ENCODE data around the gene RNU6-9. TPM values are rescaled to one million over a fixed set of nuclear protein-coding genes. Genes with fewer than 3 reads are reported as not detected.

The RNU6-9 gene
- total RNA-seq, 4 donors from 2014 or later, result not detected

DNA sequence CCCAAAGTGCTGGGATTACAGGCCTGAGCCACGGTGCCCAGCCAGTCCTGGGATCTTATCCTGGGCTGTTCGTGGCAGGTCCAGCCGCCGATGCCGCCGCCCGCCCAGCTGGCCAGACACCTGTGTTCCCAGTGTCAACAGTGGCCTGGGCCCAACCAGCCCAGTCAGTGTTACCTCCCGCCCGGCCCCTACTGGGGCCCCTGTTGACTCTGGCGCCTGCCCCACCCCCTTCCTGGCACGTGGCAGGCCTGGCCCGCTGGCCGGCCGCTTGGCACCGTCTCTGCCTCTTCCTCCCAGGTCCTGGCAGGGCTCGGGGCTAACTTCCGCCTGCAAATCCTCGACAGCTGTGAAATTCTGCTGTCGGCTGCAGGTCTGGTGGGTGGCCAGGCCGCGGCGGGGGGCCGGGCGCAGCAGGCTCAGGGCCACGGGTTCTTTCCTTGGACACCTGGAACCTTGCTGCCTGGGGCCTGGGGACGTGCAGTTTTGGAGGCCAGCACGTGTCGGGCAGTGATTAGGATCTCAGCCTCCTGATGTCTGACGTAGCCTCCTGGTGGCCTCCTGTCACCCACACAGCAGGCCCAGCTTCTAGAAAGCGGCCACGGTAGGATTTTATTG, 41.7 kb downstream of the RNU6-9 start:
- Histone ChIP-seq H3K4me3 (no peak overlapping the region), H3K27ac (peak overlapping the region; percentile 5), H3K36me3 (no peaks in the 10 kb centered on the region), H3K9me3 (no peaks in the 10 kb centered on the region), H3K27me3 (no peaks in the 10 kb centered on the region), H3K4me1 (peaks cover 35% of the 10 kb centered on the region)
- 26% methylated on average over 14 of the region's 31 CpGs for WGBS
- TF ChIP-seq EP300 (IDR thresholded peaks at IDR 0.05) (no peak), POLR2AphosphoS5 (IDR thresholded peaks at IDR 0.05) (peak in 2 of 3 donors; percentile 38 to 44)
- peak; percentile 88 to 91 for DNase-seq (ENCODE audit: low spot score in 2 of 2)

DNA sequence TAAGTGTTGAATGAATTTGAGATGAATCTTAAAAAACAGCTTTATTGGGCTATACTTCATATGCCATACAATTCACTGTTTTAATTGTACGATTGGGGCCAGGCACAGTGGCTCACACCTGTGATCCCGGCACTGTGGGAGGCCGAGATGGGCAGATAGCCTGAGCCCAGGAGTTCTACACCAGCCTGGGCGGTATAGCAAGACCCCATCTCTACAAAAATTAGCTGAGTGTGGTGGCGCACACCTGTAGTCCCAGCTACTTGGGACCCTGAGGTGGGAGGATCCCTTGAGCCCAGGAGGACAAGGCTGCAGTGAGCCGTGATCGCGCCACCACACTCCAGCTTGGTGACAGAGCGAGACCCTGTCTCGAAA, 42.9 kb downstream of the RNU6-9 start:
- Histone ChIP-seq H3K9me3 (no peaks in the 10 kb centered on the region), H3K4me1 (peaks cover 47% of the 10 kb centered on the region), H3K36me3 (no peaks in the 10 kb centered on the region), H3K4me3 (no peak overlapping the region), H3K27ac (no peak overlapping the region), H3K27me3 (no peaks in the 10 kb centered on the region)
- 95% methylated on average over 10 of the region's 10 CpGs for WGBS
- TF ChIP-seq, protein P1, sequence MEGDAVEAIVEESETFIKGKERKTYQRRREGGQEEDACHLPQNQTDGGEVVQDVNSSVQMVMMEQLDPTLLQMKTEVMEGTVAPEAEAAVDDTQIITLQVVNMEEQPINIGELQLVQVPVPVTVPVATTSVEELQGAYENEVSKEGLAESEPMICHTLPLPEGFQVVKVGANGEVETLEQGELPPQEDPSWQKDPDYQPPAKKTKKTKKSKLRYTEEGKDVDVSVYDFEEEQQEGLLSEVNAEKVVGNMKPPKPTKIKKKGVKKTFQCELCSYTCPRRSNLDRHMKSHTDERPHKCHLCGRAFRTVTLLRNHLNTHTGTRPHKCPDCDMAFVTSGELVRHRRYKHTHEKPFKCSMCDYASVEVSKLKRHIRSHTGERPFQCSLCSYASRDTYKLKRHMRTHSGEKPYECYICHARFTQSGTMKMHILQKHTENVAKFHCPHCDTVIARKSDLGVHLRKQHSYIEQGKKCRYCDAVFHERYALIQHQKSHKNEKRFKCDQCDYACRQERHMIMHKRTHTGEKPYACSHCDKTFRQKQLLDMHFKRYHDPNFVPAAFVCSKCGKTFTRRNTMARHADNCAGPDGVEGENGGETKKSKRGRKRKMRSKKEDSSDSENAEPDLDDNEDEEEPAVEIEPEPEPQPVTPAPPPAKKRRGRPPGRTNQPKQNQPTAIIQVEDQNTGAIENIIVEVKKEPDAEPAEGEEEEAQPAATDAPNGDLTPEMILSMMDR (IDR thresholded peaks at IDR 0.05), result no peak
- TF ChIP-seq EP300 (IDR thresholded peaks at IDR 0.05) (no peak), POLR2A (IDR thresholded peaks at IDR 0.05) (no peak), POLR2AphosphoS5 (IDR thresholded peaks at IDR 0.05) (no peak)
- DNase-seq (ENCODE audit: low spot score in 2 of 2), result no peak

DNA sequence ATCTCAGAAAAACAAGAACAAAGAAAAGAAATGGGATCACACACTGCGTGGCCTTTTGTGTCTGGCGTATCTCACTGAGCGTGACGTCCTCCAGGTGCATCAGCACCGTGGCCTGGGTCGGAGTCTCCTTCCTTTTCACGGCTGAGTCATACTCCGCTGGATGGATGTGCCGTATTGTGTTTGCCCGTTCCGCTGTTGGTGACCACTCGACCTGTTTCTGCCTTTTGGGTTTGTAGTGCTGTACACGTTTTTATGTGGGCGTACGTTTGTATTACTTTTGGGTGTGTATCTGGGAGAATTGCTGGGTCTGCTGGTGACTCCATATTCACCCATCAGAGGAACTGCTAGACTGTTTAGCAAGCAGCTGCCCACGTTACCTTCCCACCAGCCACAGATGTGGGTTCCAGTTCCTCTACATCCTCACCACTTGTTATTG, 44.0 kb downstream of the RNU6-9 start:
- Histone ChIP-seq H3K9me3 (no peaks in the 10 kb centered on the region), H3K4me3 (no peak overlapping the region), H3K27me3 (no peaks in the 10 kb centered on the region), H3K27ac (no peak overlapping the region), H3K4me1 (peaks cover 57% of the 10 kb centered on the region), H3K36me3 (no peaks in the 10 kb centered on the region)
- 91% methylated on average over 16 of the region's 16 CpGs for WGBS
- TF ChIP-seq POLR2AphosphoS5 (IDR thresholded peaks at IDR 0.05), result no peak
- TF ChIP-seq, protein P1 (IDR thresholded peaks at IDR 0.05), result no peak
- no peak for TF ChIP-seq EP300 (IDR thresholded peaks at IDR 0.05)
- TF ChIP-seq POLR2A (IDR thresholded peaks at IDR 0.05), result no peak
- DNase-seq (ENCODE audit: low spot score in 2 of 2), result no peak

DNA sequence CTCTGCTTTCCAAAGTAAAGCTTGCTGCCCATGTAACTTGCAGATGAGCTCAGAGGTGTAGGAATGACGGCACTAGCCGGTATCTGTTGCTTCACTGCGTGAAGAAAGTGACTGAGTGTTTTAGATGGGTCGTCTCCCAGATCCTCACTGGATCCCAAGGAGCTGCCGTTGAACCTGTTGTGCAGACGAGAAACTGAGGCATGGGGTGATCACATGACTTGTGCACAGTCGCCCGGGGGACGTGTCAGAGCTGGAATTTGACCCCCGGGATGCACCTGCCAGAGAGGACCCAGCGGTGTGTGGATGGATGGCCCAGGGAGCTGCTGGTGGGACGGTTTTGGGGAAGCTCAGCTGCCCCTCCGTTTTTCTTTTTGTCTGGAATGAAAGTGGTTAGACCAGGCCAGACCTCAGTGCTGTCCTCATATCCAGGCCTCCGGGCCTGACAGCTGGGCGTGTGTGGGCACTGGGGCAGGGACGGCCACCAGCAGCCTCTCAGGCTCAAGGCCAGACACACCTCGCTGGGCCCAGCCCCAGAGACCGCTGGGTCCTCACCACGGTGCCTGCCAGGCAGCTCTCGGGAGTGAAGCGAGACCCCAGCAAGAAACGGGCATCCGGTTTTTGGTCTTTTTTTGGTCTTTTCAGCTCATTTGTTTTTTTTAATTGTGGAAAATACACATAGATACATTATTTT, 45.1 kb downstream of the RNU6-9 start:
- WGBS, result 88% methylated on average over 21 of the region's 23 CpGs
- Histone ChIP-seq H3K4me3 (no peak overlapping the region), H3K36me3 (no peaks in the 10 kb centered on the region), H3K9me3 (no peaks in the 10 kb centered on the region), H3K4me1 (peaks cover 54% of the 10 kb centered on the region), H3K27ac (no peak overlapping the region), H3K27me3 (no peaks in the 10 kb centered on the region)
- DNase-seq (ENCODE audit: low spot score in 2 of 2), result no peak
- TF ChIP-seq POLR2AphosphoS5 (IDR thresholded peaks at IDR 0.05) (no peak), EP300 (IDR thresholded peaks at IDR 0.05) (no peak), POLR2A (IDR thresholded peaks at IDR 0.05) (no peak)
- TF ChIP-seq, protein P1 (IDR thresholded peaks at IDR 0.05), result no peak

DNA sequence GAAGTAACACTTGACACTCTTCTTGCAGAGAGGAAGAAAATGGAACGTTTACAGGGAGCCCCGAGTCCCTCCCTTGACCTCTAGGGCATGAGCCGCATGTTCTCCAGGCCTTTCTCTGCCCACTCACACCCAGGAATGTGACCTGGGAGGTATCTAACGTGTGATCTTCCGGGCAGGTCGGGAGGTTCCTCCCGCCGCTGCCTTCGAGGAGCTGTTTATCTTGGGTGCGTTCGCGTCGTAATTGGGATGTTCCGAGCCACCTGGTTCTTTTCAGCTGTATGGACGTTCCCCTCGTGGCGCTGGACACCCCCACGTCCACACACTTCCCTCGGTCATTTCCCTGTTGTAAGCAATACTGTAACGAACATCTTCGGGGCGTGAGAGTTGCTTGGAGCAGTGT, 46.2 kb downstream of the RNU6-9 start:
- no peaks in the 10 kb centered on the region for H3K36me3 ChIP-seq
- no peak for DNase-seq (ENCODE audit: low spot score in 2 of 2)
- no peak for TF ChIP-seq EP300 (IDR thresholded peaks at IDR 0.05)
- TF ChIP-seq, protein P1 (IDR thresholded peaks at IDR 0.05), result no peak
- TF ChIP-seq POLR2AphosphoS5 (IDR thresholded peaks at IDR 0.05), result no peak
- TF ChIP-seq POLR2A (IDR thresholded peaks at IDR 0.05), result no peak
- WGBS, result 88% methylated on average over 21 of the region's 22 CpGs
- H3K27me3 ChIP-seq, result no peaks in the 10 kb centered on the region
- H3K4me1 ChIP-seq, result peaks cover 50% of the 10 kb centered on the region
- no peaks in the 10 kb centered on the region for H3K9me3 ChIP-seq
- H3K4me3 ChIP-seq, result no peak overlapping the region
- H3K27ac ChIP-seq, result no peak overlapping the region

Measured in suprapubic skin (tissue), 4 donors.